BJ (cell line): ENCODE data around the gene NT5C1B. TPM values are rescaled to one million over a fixed set of nuclear protein-coding genes. Genes with fewer than 3 reads are reported as not detected.

Source experiments
- CTCF ChIA-PET: fragments of 350-600 bp; formaldehyde crosslinking; extraction: SDS; loops from one replicate; lab custom pipeline; 2021; ENCODE audit warnings: antibody characterized with exemption, inconsistent platforms; lab: Yijun Ruan, JAX
- POLR2A ChIA-PET: fragments of 300-600 bp; sonication (Branson Sonifier 250); formaldehyde crosslinking; extraction: SDS; loops from one replicate; lab custom pipeline; 2021; ENCODE audit warnings: antibody characterized with exemption; lab: Charles Lee
- DNase-seq: peaks from one replicate; pipeline ENCODE4 v3.0.0-alpha.2; 2011; ENCODE audit warnings: low read depth
- H3K27me3 ChIP-seq: 2 replicates; pipeline ENCODE4 v1.6.0; 2011; ENCODE audit warnings: low read length; ENCODE audit not compliant: control insufficient read depth, insufficient read depth
- H3K36me3 ChIP-seq: 2 replicates; pipeline ENCODE4 v1.5.1; 2011; ENCODE audit warnings: low read length; ENCODE audit not compliant: control insufficient read depth, insufficient read depth
- H3K4me3 ChIP-seq: 2 replicates; pipeline ENCODE4 v1.5.1; 2011; ENCODE audit warnings: low read depth, mild to moderate bottlenecking, control low read depth, low read length
- CTCF ChIP-seq: IDR thresholded peaks from 2 replicates; pipeline ENCODE4 v1.5.1; 2011; ENCODE audit warnings: low read depth, mild to moderate bottlenecking, control low read depth, inconsistent platforms, low read length, moderate library complexity; ENCODE audit not compliant: insufficient read depth
- polyA plus RNA-seq: library from polyadenylated mRNA; depleted of rRNA; stranded (reverse); fragments of >200 nt; gene quantifications from 2 replicates; pipeline ENCODE4 v1.2.3, GENCODE V29; 2011

NT5C1B gene
- polyA plus RNA-seq, 1 experiment = not detected

DNA sequence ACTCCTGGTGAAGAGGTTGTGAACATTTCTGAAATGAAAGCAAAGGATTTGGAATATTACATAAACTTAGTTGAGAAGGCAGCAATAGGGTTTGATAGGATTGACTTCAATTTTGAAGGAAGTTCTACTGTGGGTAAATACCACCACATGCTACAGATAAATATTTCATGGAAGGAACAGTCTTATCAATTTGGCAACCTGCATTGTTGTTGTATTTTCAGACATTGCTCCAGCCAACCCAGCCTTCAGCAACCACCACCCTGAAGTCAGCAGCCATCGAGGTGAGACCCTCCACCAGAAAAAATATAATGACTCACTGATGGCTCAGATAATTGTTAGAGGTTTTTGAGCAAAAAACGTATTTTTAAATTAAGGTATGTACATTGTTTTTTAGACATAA lies 38.9 kb downstream of the NT5C1B start:
- DNase-seq = no peak
- Histone ChIP-seq H3K4me3 (no peak overlapping the region), H3K27me3 (no peaks in the 10 kb centered on the region), H3K36me3 (0 out of 2 replicates have a peak, but pooled peaks cover 3% of the 10 kb centered on the region)
- no peak for TF ChIP-seq CTCF
- POLR2A ChIA-PET = no interaction called here
- CTCF ChIA-PET = no interaction called here

DNA sequence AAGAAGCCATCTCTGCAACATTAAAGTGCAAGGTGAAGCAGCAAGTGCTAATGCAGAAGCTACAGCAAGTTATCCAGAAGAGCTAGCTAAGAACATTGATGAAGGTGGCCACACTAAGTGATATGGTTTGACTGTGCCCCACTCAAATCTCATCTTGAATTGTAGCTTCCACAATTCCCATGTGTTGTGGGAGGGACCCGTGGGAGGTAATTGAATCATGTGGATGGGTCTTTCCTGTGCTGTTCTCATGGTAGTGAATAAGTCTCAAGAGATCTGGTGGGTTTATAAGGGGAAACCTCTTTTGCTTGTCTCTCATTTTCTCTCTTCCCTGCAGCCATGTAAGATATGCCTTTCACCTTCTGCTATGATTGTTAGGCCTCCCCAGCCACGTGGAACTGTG lies 40.3 kb downstream of the NT5C1B start:
- Histone ChIP-seq H3K4me3 (no peak overlapping the region), H3K36me3 (no peaks in the 10 kb centered on the region), H3K27me3 (no peaks in the 10 kb centered on the region)
- no peak for TF ChIP-seq CTCF
- ChIA-PET CTCF (interaction anchor here (0.8 to 1.6 kb wide), 4 partner anchors 12 to 115 kb away, joined by 3 to 4 read pairs (median 4); partner anchors contain the start of gene RDH14), POLR2A (no interaction called here)
- DNase-seq = no peak

DNA sequence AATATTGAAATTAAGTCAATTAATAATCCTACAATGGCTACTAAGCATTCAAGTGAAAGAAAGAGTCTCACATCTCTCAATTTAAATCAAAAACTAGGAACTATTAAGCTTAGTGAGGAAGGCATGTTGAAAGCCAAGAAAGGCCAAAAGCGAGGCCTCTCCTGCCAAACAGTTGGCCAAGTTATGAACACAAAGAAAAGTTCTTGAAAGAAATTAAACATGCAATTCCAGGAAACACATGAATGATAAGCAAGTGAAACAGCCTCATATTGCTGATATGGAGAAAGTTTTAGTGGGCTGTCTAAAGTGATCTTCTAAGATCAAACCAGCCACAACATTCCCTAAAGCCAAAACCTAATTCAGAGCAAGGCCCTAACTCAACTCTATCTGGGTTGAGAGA lies 40.7 kb downstream of the NT5C1B start:
- Histone ChIP-seq H3K27me3 (no peaks in the 10 kb centered on the region), H3K36me3 (no peaks in the 10 kb centered on the region), H3K4me3 (no peak overlapping the region)
- no peak for TF ChIP-seq CTCF
- ChIA-PET CTCF (interaction anchor here (0.8 to 1.6 kb wide), 4 partner anchors 12 to 115 kb away, joined by 3 to 4 read pairs (median 4); partner anchors contain the start of gene RDH14), POLR2A (no interaction called here)
- DNase-seq = no peak

DNA sequence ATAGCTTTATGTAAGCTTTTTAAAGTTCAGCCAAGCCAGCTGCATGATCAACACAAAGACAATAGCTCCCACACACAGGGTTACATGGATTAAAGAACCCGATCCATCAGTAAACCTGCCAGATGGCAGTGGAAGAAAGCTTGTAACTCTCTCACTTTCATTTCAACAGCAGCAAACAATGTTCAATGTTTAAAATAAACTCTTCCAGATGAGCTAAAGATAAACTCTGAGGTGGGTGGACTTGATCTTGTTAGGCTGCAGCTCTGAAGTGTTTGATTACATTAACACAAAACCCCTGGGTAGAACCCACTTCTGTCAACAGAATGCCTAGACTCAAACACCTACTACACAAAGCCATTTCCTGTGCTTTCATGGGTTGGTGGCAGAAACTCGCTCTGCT lies 42.8 kb downstream of the NT5C1B start:
- ChIA-PET POLR2A (interaction anchor here (1.1 kb wide), 1 partner anchor 14 kb away, joined by 3 read pairs; the partner anchor contains the start of gene RDH14), CTCF (no interaction called here)
- DNase-seq = no peak

DNA sequence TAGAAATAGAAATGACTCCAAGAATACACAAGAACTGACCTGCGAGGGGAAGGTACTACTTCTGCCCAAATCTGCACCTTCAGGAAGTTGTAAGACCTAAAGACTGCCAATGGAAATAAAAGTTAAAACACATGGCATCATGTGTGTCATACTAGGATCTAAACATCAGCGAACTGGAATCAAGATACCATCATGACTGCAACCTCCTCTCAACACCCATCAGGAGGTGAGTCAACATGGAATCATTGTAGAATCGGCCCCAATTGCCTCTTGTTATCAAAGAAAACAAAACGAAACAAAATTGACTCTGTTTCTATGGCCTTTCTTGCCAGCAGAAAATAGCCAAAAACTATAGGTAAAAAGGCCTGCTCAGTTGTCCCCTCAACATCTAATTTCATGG lies 44.0 kb downstream of the NT5C1B start:
- no peak for TF ChIP-seq CTCF
- ChIA-PET CTCF (no interaction called here), POLR2A (no interaction called here)
- DNase-seq = no peak
- H3K36me3 ChIP-seq = no peaks in the 10 kb centered on the region
- no peaks in the 10 kb centered on the region for H3K27me3 ChIP-seq
- no peak overlapping the region for H3K4me3 ChIP-seq

More for the DNA sequence above, 42.8 kb downstream of the NT5C1B start:
- Histone ChIP-seq H3K36me3 (no peaks in the 10 kb centered on the region), H3K4me3 (no peak overlapping the region), H3K27me3 (no peaks in the 10 kb centered on the region)
- TF ChIP-seq CTCF = no peak
